Measurements from ENCODE around the gene C2orf72. TPM values are rescaled to one million over a fixed set of nuclear protein-coding genes. Genes with fewer than 3 reads are reported as not detected.

Gene C2orf72
- total and polyA plus RNA-seq, 4 donors = 33.2 to 141 (median 84.9) TPM

GRCh38 chr2:231051116-231051515 is 13.8 kb downstream of the C2orf72 start:
- Histone ChIP-seq H3K4me1 (ENCODE audit: control insufficient read depth in 4 of 4, insufficient read depth in 4 of 4, low read length in 3 of 4) (peaks cover 22 to 77% (median 67%) of the 10 kb centered on the region in 4 donors), H3K27ac (ENCODE audit: low read depth in 1 of 2, low read length in 2 of 2) (peak overlapping the region; percentile 73 to 86), H3K4me3 (ENCODE audit: low read depth in 1 of 3, low read length in 3 of 3) (no peak overlapping the region), H3K9ac (ENCODE audit: low read depth in 1 of 2, low read length in 2 of 2) (peak overlapping the region in 1 of 2 donors; percentile 64), H3K9me3 (ENCODE audit: control insufficient read depth in 4 of 4, low read length in 3 of 4) (no peaks in the 10 kb centered on the region), H3K36me3 (ENCODE audit: control insufficient read depth in 4 of 4, insufficient read depth in 3 of 4, low read depth in 1 of 4, low read length in 3 of 4) (peaks cover 0 to 7% (median 5%) of the 10 kb centered on the region in 4 donors), H3K27me3 (ENCODE audit: control insufficient read depth in 4 of 4, insufficient read depth in 4 of 4, low read length in 3 of 4) (no peaks in the 10 kb centered on the region)
- no peak for DNase-seq (ENCODE audit: low spot score)
- WGBS = 28% methylated on average over 5 of the region's 5 CpGs
- TF ChIP-seq REST (IDR thresholded peaks at IDR 0.05) (no peak), HNF4G (IDR thresholded peaks at IDR 0.05) (peak; percentile 14), SP1 (IDR thresholded peaks at IDR 0.05) (no peak), FOXA2 (IDR thresholded peaks at IDR 0.05) (no peak), NR2F2 (IDR thresholded peaks at IDR 0.05) (peak; percentile 52), RXRA (IDR thresholded peaks at IDR 0.05) (peak; percentile 44 to 72), TAF1 (conservative IDR thresholded peaks at IDR 0.05) (no peak), HNF4A (conservative IDR thresholded peaks at IDR 0.05) (peak; percentile 54 to 59)

GRCh38 chr2:231052494-231053451 is 15.4 kb downstream of the C2orf72 start:
- Histone ChIP-seq H3K27ac (ENCODE audit: low read depth in 1 of 2, low read length in 2 of 2) (peak overlapping the region; percentile 69 to 77), H3K4me3 (ENCODE audit: low read depth in 1 of 3, low read length in 3 of 3) (peak overlapping the region; percentile 46 to 70 (median 66)), H3K36me3 (ENCODE audit: control insufficient read depth in 4 of 4, insufficient read depth in 3 of 4, low read depth in 1 of 4, low read length in 3 of 4) (no peaks in the 10 kb centered on the region), H3K4me1 (ENCODE audit: control insufficient read depth in 4 of 4, insufficient read depth in 4 of 4, low read length in 3 of 4) (peaks cover 13 to 68% (median 55%) of the 10 kb centered on the region in 4 donors), H3K9me3 (ENCODE audit: control insufficient read depth in 4 of 4, low read length in 3 of 4) (no peaks in the 10 kb centered on the region), H3K9ac (ENCODE audit: low read depth in 1 of 2, low read length in 2 of 2) (peak overlapping the region; percentile 24 to 63), H3K27me3 (ENCODE audit: control insufficient read depth in 4 of 4, insufficient read depth in 4 of 4, low read length in 3 of 4) (no peaks in the 10 kb centered on the region)
- TF ChIP-seq YY1 (IDR thresholded peaks at IDR 0.05) = peak; percentile 63
- no peak for TF ChIP-seq HNF4G (IDR thresholded peaks at IDR 0.05)
- TF ChIP-seq CTCF (IDR thresholded peaks at IDR 0.05; ENCODE audit: low read depth, low read length, missing input control) = peak; percentile 88
- TF ChIP-seq GABPA (IDR thresholded peaks at IDR 0.05 in 1 of 2, conservative IDR thresholded peaks at IDR 0.05 in 1 of 2) = peak in 1 of 2 donors; percentile 58
- TF ChIP-seq FOXA2 (IDR thresholded peaks at IDR 0.05) = no peak
- TF ChIP-seq HNF4A (conservative IDR thresholded peaks at IDR 0.05) = peak in 1 of 2 donors; percentile 9
- TF ChIP-seq REST (IDR thresholded peaks at IDR 0.05) = peak; percentile 3
- no peak for TF ChIP-seq JUND (IDR thresholded peaks at IDR 0.05)
- TF ChIP-seq RAD21 (IDR thresholded peaks at IDR 0.05) = peak; percentile 72 to 79
- no peak for TF ChIP-seq TAF1 (conservative IDR thresholded peaks at IDR 0.05)
- 6% methylated on average over 62 of the region's 62 CpGs for WGBS
- peak; percentile 80 for DNase-seq (ENCODE audit: low spot score)
